ENCODE data around the gene ILF2.

GRCh38 chr1:153697191-153698019 lies 26.6 kb upstream of the ILF2 start:
- TF ChIP-seq, protein P1, sequence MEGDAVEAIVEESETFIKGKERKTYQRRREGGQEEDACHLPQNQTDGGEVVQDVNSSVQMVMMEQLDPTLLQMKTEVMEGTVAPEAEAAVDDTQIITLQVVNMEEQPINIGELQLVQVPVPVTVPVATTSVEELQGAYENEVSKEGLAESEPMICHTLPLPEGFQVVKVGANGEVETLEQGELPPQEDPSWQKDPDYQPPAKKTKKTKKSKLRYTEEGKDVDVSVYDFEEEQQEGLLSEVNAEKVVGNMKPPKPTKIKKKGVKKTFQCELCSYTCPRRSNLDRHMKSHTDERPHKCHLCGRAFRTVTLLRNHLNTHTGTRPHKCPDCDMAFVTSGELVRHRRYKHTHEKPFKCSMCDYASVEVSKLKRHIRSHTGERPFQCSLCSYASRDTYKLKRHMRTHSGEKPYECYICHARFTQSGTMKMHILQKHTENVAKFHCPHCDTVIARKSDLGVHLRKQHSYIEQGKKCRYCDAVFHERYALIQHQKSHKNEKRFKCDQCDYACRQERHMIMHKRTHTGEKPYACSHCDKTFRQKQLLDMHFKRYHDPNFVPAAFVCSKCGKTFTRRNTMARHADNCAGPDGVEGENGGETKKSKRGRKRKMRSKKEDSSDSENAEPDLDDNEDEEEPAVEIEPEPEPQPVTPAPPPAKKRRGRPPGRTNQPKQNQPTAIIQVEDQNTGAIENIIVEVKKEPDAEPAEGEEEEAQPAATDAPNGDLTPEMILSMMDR (IDR thresholded peaks at IDR 0.05), result no peak
- TF ChIP-seq POLR2A (IDR thresholded peaks at IDR 0.05), result no peak

All from thyroid gland (tissue), 4 donors.